ENCODE data around the gene RPS6KA2. TPM values are rescaled to one million over a fixed set of nuclear protein-coding genes. Genes with fewer than 3 reads are reported as not detected.

The RPS6KA2 gene
- total RNA-seq, 4 donors from 2014 or later: 11.8 to 66.0 (median 19.2) TPM

DNA sequence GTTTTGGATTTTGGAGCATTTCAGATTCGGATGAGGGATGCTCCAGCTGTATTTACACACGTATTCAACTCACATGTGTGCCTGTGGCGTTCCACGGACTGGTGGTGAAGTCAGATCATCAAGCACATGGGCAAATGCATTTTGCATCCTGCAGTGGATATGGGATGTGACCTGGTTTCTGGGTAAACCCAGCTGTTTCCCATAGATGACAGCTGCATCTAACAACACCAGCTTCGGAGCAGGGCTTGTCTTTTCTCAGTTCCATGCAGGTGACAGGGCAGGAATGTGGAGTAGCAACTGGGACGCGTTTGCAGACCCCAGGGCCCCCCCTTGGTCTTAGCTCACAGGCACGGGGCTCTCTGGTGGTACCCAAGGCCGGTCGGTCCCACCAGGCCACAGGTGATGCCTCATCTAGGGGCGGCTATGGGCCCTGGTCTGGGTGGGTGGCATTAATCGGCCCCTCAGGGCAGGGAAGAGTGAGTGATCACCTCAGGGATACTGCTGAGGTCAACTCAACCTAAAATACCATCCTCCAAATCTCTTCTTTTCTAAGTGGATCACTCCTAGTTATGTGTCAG is 123.8 kb downstream of the RPS6KA2 start:
- peaks cover 0 to 82% (median 0%) of the 10 kb centered on the region in 3 donors for H3K36me3 ChIP-seq
- H3K9me3 ChIP-seq: no peaks in the 10 kb centered on the region
- H3K27me3 ChIP-seq: peaks cover 0 to 9% (median 0%) of the 10 kb centered on the region in 4 donors
- intact Hi-C loops (cut with DNase I): no loop called here
- DNase-seq: no peak
- no peak overlapping the region for H3K4me3 ChIP-seq
- WGBS, 2 donors: 86% methylated on average over 5 to 9 of the region's 12 CpGs
- peaks cover 0 to 22% (median 10%) of the 10 kb centered on the region in 3 donors for H3K4me1 ChIP-seq
- TF ChIP-seq POLR2A (IDR thresholded peaks at IDR 0.05): no peak
- TF ChIP-seq, protein P1, sequence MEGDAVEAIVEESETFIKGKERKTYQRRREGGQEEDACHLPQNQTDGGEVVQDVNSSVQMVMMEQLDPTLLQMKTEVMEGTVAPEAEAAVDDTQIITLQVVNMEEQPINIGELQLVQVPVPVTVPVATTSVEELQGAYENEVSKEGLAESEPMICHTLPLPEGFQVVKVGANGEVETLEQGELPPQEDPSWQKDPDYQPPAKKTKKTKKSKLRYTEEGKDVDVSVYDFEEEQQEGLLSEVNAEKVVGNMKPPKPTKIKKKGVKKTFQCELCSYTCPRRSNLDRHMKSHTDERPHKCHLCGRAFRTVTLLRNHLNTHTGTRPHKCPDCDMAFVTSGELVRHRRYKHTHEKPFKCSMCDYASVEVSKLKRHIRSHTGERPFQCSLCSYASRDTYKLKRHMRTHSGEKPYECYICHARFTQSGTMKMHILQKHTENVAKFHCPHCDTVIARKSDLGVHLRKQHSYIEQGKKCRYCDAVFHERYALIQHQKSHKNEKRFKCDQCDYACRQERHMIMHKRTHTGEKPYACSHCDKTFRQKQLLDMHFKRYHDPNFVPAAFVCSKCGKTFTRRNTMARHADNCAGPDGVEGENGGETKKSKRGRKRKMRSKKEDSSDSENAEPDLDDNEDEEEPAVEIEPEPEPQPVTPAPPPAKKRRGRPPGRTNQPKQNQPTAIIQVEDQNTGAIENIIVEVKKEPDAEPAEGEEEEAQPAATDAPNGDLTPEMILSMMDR (IDR thresholded peaks at IDR 0.05): no peak
- H3K27ac ChIP-seq: no peak overlapping the region

DNA sequence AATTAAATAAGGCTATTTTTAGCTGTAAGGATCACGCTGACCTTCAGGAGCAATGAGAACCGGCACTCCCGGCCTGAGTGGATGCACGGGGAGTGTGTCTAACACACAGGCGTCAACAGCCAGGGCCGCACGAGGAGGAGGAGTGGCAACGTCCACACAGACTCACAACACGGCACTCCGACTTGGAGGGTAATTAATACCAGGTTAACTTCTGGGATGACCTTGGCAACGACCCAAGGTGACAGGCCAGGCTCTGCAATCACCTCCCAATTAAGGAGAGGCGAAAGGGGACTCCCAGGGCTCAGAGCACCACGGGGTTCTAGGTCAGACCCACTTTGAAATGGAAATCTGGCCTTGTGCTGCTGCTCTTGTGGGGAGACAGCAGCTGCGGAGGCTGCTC is 124.6 kb downstream of the RPS6KA2 start:
- Histone ChIP-seq H3K4me3 (no peak overlapping the region), H3K27ac (peak overlapping the region in 1 of 4 donors; percentile 40)

DNA sequence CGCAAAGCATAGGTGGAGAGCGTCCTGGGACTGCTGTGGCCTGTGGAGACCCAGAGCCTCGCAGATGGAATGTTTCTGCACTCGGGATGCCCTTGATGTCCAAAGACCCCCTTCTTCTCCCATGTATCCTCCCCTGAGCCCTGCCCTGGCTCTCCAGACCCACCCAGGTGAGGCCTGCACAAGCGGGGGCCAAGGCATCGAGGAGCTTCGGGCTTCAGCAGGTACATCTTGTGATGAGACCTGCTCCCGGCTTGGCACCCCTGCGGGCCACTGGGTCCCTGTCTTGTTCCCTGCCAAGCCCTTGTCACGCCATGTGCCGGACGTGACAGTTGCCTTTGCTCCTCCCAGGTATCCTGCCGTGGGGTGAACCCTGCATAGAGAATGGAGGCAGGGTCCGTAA is 125.8 kb downstream of the RPS6KA2 start:
- 60 to 81% methylated on average over 10 to 14 of the region's 14 CpGs for WGBS, 2 donors
- Histone ChIP-seq H3K4me1 (peaks cover 0 to 22% (median 10%) of the 10 kb centered on the region in 3 donors), H3K36me3 (peaks cover 0 to 89% (median 0%) of the 10 kb centered on the region in 3 donors), H3K27ac (no peak overlapping the region), H3K4me3 (no peak overlapping the region), H3K9me3 (no peaks in the 10 kb centered on the region), H3K27me3 (peaks cover 0 to 9% (median 0%) of the 10 kb centered on the region in 4 donors)
- intact Hi-C loops (cut with DNase I): no loop called here
- no peak for DNase-seq
- TF ChIP-seq, protein P1 (IDR thresholded peaks at IDR 0.05): no peak
- no peak for TF ChIP-seq POLR2A (IDR thresholded peaks at IDR 0.05)

More for the DNA sequence above, 124.6 kb downstream of the RPS6KA2 start:
- H3K9me3 ChIP-seq: no peaks in the 10 kb centered on the region
- peaks cover 0 to 22% (median 10%) of the 10 kb centered on the region in 3 donors for H3K4me1 ChIP-seq
- intact Hi-C loops (cut with DNase I): no loop called here
- peaks cover 0 to 9% (median 0%) of the 10 kb centered on the region in 4 donors for H3K27me3 ChIP-seq
- TF ChIP-seq POLR2A (IDR thresholded peaks at IDR 0.05): no peak
- WGBS, 2 donors: 37 to 75% methylated on average over 9 to 14 of the region's 14 CpGs
- DNase-seq: no peak
- H3K36me3 ChIP-seq: peaks cover 0 to 84% (median 0%) of the 10 kb centered on the region in 3 donors

DNA sequence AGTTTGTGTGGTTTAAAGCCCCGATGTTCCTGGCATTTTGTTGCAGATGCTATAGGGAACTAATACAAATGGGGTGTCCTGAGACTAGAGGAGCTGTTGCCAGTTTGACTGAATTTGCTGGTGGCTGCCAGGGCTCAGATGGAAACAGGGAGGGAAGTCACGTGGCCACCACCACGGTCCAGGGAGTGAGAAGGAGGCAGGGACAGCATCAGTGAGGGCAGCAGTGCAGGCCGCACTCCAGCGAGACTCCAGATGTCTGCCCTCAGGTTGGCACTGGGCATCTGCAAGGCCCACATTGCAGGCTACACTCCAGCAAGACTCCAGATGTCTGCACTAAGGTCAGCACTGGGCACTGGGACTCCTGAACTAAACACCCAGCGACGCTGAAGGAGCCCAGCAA is 126.8 kb downstream of the RPS6KA2 start:
- Histone ChIP-seq H3K9me3 (no peaks in the 10 kb centered on the region), H3K27ac (no peak overlapping the region), H3K4me3 (no peak overlapping the region), H3K27me3 (peaks cover 0 to 9% (median 0%) of the 10 kb centered on the region in 4 donors), H3K36me3 (peaks cover 0 to 90% (median 0%) of the 10 kb centered on the region in 3 donors), H3K4me1 (peaks cover 0 to 22% (median 10%) of the 10 kb centered on the region in 3 donors)
- DNase-seq: no peak
- TF ChIP-seq, protein P1 (IDR thresholded peaks at IDR 0.05): no peak
- no peak for TF ChIP-seq POLR2A (IDR thresholded peaks at IDR 0.05)
- intact Hi-C loops (cut with DNase I): no loop called here
- 88 to 96% methylated on average over 2 to 6 of the region's 7 CpGs for WGBS, 2 donors

DNA sequence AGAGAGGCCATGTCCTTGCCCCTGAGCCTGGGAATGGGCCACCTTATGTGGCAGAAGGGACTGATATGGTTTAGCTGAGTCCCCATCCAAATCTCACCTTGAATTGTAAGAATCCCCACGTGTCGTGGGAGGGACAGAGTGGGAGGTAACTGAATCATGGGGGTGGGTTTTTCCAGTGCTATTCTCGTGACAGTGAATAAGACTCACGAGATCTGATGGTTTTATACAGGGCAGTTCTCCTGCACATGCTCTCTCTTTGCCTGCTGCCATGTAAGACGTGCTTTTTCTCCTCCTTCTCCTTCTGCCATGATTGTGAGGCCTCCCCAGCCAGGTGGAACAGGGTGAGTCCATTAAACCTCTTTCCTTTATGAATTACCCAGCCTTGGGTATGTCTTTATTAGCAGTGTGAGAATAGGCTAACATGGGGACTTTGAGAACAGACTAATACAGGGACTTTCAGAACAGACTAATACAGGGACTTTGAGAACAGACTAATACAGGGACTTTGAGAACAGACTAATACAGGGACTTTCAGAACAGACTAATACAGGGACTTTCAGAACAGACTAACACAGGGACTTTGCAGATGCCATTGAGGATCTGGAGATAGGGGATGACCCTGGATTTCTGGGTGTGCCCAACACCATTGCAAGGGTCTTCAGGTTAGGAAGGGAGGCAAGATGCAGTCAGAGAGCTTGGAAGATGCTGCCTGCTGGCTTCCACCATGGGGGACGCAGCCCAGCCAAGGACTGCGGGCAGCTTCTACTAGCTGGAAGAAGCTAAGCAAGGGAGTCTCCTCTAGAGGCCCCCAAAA is 127.5 kb downstream of the RPS6KA2 start:
- Histone ChIP-seq H3K9me3 (no peaks in the 10 kb centered on the region), H3K36me3 (peaks cover 0 to 90% (median 0%) of the 10 kb centered on the region in 3 donors), H3K4me3 (no peak overlapping the region), H3K27me3 (peaks cover 0 to 9% (median 0%) of the 10 kb centered on the region in 4 donors), H3K4me1 (peaks cover 0 to 22% (median 10%) of the 10 kb centered on the region in 3 donors), H3K27ac (no peak overlapping the region)
- TF ChIP-seq, protein P1 (IDR thresholded peaks at IDR 0.05): no peak
- no peak for TF ChIP-seq POLR2A (IDR thresholded peaks at IDR 0.05)
- WGBS, 2 donors: 93 to 95% methylated on average over 6 to 7 of the region's 7 CpGs
- intact Hi-C loops (cut with DNase I): no loop called here
- no peak for DNase-seq
